ENCODE results near the gene USP10.

USP10 gene

GRCh38 chr16:84778720-84779119, 78.9 kb downstream of the USP10 start:
- Histone ChIP-seq H3K27me3 (ENCODE audit: control insufficient read depth, insufficient read depth, low read length) (no peaks in the 10 kb centered on the region), H3K4me3 (ENCODE audit: low read length) (no peak overlapping the region), H3K36me3 (ENCODE audit: control insufficient read depth, insufficient read depth, low read length) (no peaks in the 10 kb centered on the region), H3K4me1 (ENCODE audit: control insufficient read depth, insufficient read depth, low read length) (no peaks in the 10 kb centered on the region), H3K9ac (ENCODE audit: low read length) (no peak overlapping the region), H3K9me3 (ENCODE audit: control insufficient read depth, low read length) (no peaks in the 10 kb centered on the region)

GRCh38 chr16:84780063-84780462, 80.3 kb downstream of the USP10 start:
- Histone ChIP-seq H3K9ac (ENCODE audit: low read length) (no peak overlapping the region), H3K36me3 (ENCODE audit: control insufficient read depth, insufficient read depth, low read length) (no peaks in the 10 kb centered on the region), H3K4me1 (ENCODE audit: control insufficient read depth, insufficient read depth, low read length) (no peaks in the 10 kb centered on the region), H3K27me3 (ENCODE audit: control insufficient read depth, insufficient read depth, low read length) (no peaks in the 10 kb centered on the region), H3K4me3 (ENCODE audit: low read length) (no peak overlapping the region), H3K9me3 (ENCODE audit: control insufficient read depth, low read length) (no peaks in the 10 kb centered on the region)

GRCh38 chr16:84780544-84781376, 81.0 kb downstream of the USP10 start:
- Histone ChIP-seq H3K36me3 (ENCODE audit: control insufficient read depth, insufficient read depth, low read length) (no peaks in the 10 kb centered on the region), H3K4me1 (ENCODE audit: control insufficient read depth, insufficient read depth, low read length) (peaks cover under 1% of the 10 kb centered on the region), H3K9ac (ENCODE audit: low read length) (no peak overlapping the region)

GRCh38 chr16:84782846-84783245, 83.0 kb downstream of the USP10 start:
- H3K4me3 ChIP-seq (ENCODE audit: low read length) = no peak overlapping the region
- no peak overlapping the region for H3K9ac ChIP-seq (ENCODE audit: low read length)
- no peaks in the 10 kb centered on the region for H3K9me3 ChIP-seq (ENCODE audit: control insufficient read depth, low read length)
- no peaks in the 10 kb centered on the region for H3K36me3 ChIP-seq (ENCODE audit: control insufficient read depth, insufficient read depth, low read length)
- H3K27me3 ChIP-seq (ENCODE audit: control insufficient read depth, insufficient read depth, low read length) = no peaks in the 10 kb centered on the region
- H3K4me1 ChIP-seq (ENCODE audit: control insufficient read depth, insufficient read depth, low read length) = peaks cover 20% of the 10 kb centered on the region

More at GRCh38 chr16:84780544-84781376, 81.0 kb downstream of the USP10 start:
- Histone ChIP-seq H3K4me3 (ENCODE audit: low read length) (no peak overlapping the region), H3K9me3 (ENCODE audit: control insufficient read depth, low read length) (no peaks in the 10 kb centered on the region), H3K27me3 (ENCODE audit: control insufficient read depth, insufficient read depth, low read length) (no peaks in the 10 kb centered on the region)

GRCh38 chr16:84785843-84786581, 86.2 kb downstream of the USP10 start:
- Histone ChIP-seq H3K9ac (ENCODE audit: low read length) (no peak overlapping the region), H3K27me3 (ENCODE audit: control insufficient read depth, insufficient read depth, low read length) (no peaks in the 10 kb centered on the region), H3K36me3 (ENCODE audit: control insufficient read depth, insufficient read depth, low read length) (no peaks in the 10 kb centered on the region), H3K4me3 (ENCODE audit: low read length) (no peak overlapping the region), H3K9me3 (ENCODE audit: control insufficient read depth, low read length) (no peaks in the 10 kb centered on the region), H3K4me1 (ENCODE audit: control insufficient read depth, insufficient read depth, low read length) (peaks cover 20% of the 10 kb centered on the region)

- H3K36me3 ChIP-seq (ENCODE audit: control insufficient read depth, insufficient read depth, low read length) = no peaks in the 10 kb centered on the region
- H3K9ac ChIP-seq (ENCODE audit: low read length) = no peak overlapping the region
- peaks cover 20% of the 10 kb centered on the region for H3K4me1 ChIP-seq (ENCODE audit: control insufficient read depth, insufficient read depth, low read length)
- H3K4me3 ChIP-seq (ENCODE audit: low read length) = no peak overlapping the region
- H3K9me3 ChIP-seq (ENCODE audit: control insufficient read depth, low read length) = no peaks in the 10 kb centered on the region
- H3K27me3 ChIP-seq (ENCODE audit: control insufficient read depth, insufficient read depth, low read length) = no peaks in the 10 kb centered on the region
These were observed 86.9 kb downstream of the USP10 start for GRCh38 chr16:84786605-84787262.

GRCh38 chr16:84787263-84787622, 87.4 kb downstream of the USP10 start:
- no peaks in the 10 kb centered on the region for H3K36me3 ChIP-seq (ENCODE audit: control insufficient read depth, insufficient read depth, low read length)
- no peaks in the 10 kb centered on the region for H3K9me3 ChIP-seq (ENCODE audit: control insufficient read depth, low read length)
- H3K9ac ChIP-seq (ENCODE audit: low read length) = no peak overlapping the region
- no peaks in the 10 kb centered on the region for H3K27me3 ChIP-seq (ENCODE audit: control insufficient read depth, insufficient read depth, low read length)
- H3K4me1 ChIP-seq (ENCODE audit: control insufficient read depth, insufficient read depth, low read length) = peaks cover 20% of the 10 kb centered on the region
- H3K4me3 ChIP-seq (ENCODE audit: low read length) = no peak overlapping the region

- peaks cover 20% of the 10 kb centered on the region for H3K4me1 ChIP-seq (ENCODE audit: control insufficient read depth, insufficient read depth, low read length)
These were observed 89.2 kb downstream of the USP10 start for GRCh38 chr16:84788920-84789391.

GRCh38 chr16:84789431-84789830, 89.6 kb downstream of the USP10 start:
- no peak overlapping the region for H3K9ac ChIP-seq (ENCODE audit: low read length)
- no peak overlapping the region for H3K4me3 ChIP-seq (ENCODE audit: low read length)
- no peaks in the 10 kb centered on the region for H3K27me3 ChIP-seq (ENCODE audit: control insufficient read depth, insufficient read depth, low read length)
- no peaks in the 10 kb centered on the region for H3K9me3 ChIP-seq (ENCODE audit: control insufficient read depth, low read length)
- H3K36me3 ChIP-seq (ENCODE audit: control insufficient read depth, insufficient read depth, low read length) = no peaks in the 10 kb centered on the region
- peaks cover 20% of the 10 kb centered on the region for H3K4me1 ChIP-seq (ENCODE audit: control insufficient read depth, insufficient read depth, low read length)

More at GRCh38 chr16:84788920-84789391, 89.2 kb downstream of the USP10 start:
- H3K9me3 ChIP-seq (ENCODE audit: control insufficient read depth, low read length) = no peaks in the 10 kb centered on the region
- H3K36me3 ChIP-seq (ENCODE audit: control insufficient read depth, insufficient read depth, low read length) = no peaks in the 10 kb centered on the region
- H3K9ac ChIP-seq (ENCODE audit: low read length) = no peak overlapping the region
- H3K4me3 ChIP-seq (ENCODE audit: low read length) = no peak overlapping the region
- no peaks in the 10 kb centered on the region for H3K27me3 ChIP-seq (ENCODE audit: control insufficient read depth, insufficient read depth, low read length)

- Histone ChIP-seq H3K27me3 (ENCODE audit: control insufficient read depth, insufficient read depth, low read length) (no peaks in the 10 kb centered on the region), H3K9me3 (ENCODE audit: control insufficient read depth, low read length) (no peaks in the 10 kb centered on the region), H3K36me3 (ENCODE audit: control insufficient read depth, insufficient read depth, low read length) (no peaks in the 10 kb centered on the region), H3K9ac (ENCODE audit: low read length) (no peak overlapping the region), H3K4me1 (ENCODE audit: control insufficient read depth, insufficient read depth, low read length) (peaks cover 20% of the 10 kb centered on the region), H3K4me3 (ENCODE audit: low read length) (no peak overlapping the region)
These were observed 90.5 kb downstream of the USP10 start for GRCh38 chr16:84790301-84790700.

- H3K27me3 ChIP-seq (ENCODE audit: control insufficient read depth, insufficient read depth, low read length) = no peaks in the 10 kb centered on the region
- H3K36me3 ChIP-seq (ENCODE audit: control insufficient read depth, insufficient read depth, low read length) = no peaks in the 10 kb centered on the region
- H3K9me3 ChIP-seq (ENCODE audit: control insufficient read depth, low read length) = no peaks in the 10 kb centered on the region
- peaks cover 16% of the 10 kb centered on the region for H3K4me1 ChIP-seq (ENCODE audit: control insufficient read depth, insufficient read depth, low read length)
- H3K4me3 ChIP-seq (ENCODE audit: low read length) = no peak overlapping the region
- no peak overlapping the region for H3K9ac ChIP-seq (ENCODE audit: low read length)
These were observed 91.3 kb downstream of the USP10 start for GRCh38 chr16:84791088-84791487.

GRCh38 chr16:84791501-84791900, 91.7 kb downstream of the USP10 start:
- H3K9me3 ChIP-seq (ENCODE audit: control insufficient read depth, low read length) = no peaks in the 10 kb centered on the region
- H3K4me3 ChIP-seq (ENCODE audit: low read length) = no peak overlapping the region
- no peaks in the 10 kb centered on the region for H3K27me3 ChIP-seq (ENCODE audit: control insufficient read depth, insufficient read depth, low read length)
- peaks cover 12% of the 10 kb centered on the region for H3K4me1 ChIP-seq (ENCODE audit: control insufficient read depth, insufficient read depth, low read length)
- H3K9ac ChIP-seq (ENCODE audit: low read length) = no peak overlapping the region
- no peaks in the 10 kb centered on the region for H3K36me3 ChIP-seq (ENCODE audit: control insufficient read depth, insufficient read depth, low read length)

Measured in mucosa of stomach (tissue), 1 donor.